Neural cell (in vitro differentiated cells): ENCODE results near the gene RAPGEF3.

Experiments
- EP300 ChIP-seq: fragments of 450-650 bp; conservative IDR thresholded peaks from 2 replicates; pipeline ENCODE4 v1.6.1; 2014; ENCODE audit warnings: antibody characterized with exemption, mild to moderate bottlenecking, moderate library complexity; ENCODE audit not compliant: poor library complexity, severe bottlenecking
- EZH2 ChIP-seq: fragments of 200-600, 300-800 bp; shearing (Covaris generic), sonication (generic); IDR thresholded peaks from 2 replicates; pipeline ENCODE4 v1.6.1; 2014; ENCODE audit warnings: antibody characterized with exemption, low read length, borderline replicate concordance, mild to moderate bottlenecking; ENCODE audit not compliant: insufficient read depth, poor library complexity, severe bottlenecking
- POLR2AphosphoS5 ChIP-seq: IDR thresholded peaks from 2 replicates; pipeline ENCODE4 v1.6.1; 2012
- RAD21 ChIP-seq: fragments of 450-650 bp; conservative IDR thresholded peaks from 2 replicates; pipeline ENCODE4 v1.6.1; 2014; ENCODE audit warnings: antibody characterized with exemption, mild to moderate bottlenecking, moderate library complexity
- TAF1 ChIP-seq: IDR thresholded peaks from 2 replicates; pipeline ENCODE4 v1.6.1; 2012; ENCODE audit warnings: low read depth
- TF ChIP-seq, protein P1 (sequence below): fragments of 450-650 bp; IDR thresholded peaks from 2 replicates; pipeline ENCODE4 v1.5.1; 2014; ENCODE audit warnings: antibody characterized with exemption, mild to moderate bottlenecking, moderate library complexity; ENCODE audit not compliant: poor library complexity, severe bottlenecking
- TF ChIP-seq, protein P2 (sequence below): IDR thresholded peaks from 2 replicates; pipeline ENCODE4 v1.6.1; 2012; ENCODE audit warnings: borderline replicate concordance

- no peak for TF ChIP-seq RAD21
- no peak for TF ChIP-seq TAF1
- TF ChIP-seq, protein P1, sequence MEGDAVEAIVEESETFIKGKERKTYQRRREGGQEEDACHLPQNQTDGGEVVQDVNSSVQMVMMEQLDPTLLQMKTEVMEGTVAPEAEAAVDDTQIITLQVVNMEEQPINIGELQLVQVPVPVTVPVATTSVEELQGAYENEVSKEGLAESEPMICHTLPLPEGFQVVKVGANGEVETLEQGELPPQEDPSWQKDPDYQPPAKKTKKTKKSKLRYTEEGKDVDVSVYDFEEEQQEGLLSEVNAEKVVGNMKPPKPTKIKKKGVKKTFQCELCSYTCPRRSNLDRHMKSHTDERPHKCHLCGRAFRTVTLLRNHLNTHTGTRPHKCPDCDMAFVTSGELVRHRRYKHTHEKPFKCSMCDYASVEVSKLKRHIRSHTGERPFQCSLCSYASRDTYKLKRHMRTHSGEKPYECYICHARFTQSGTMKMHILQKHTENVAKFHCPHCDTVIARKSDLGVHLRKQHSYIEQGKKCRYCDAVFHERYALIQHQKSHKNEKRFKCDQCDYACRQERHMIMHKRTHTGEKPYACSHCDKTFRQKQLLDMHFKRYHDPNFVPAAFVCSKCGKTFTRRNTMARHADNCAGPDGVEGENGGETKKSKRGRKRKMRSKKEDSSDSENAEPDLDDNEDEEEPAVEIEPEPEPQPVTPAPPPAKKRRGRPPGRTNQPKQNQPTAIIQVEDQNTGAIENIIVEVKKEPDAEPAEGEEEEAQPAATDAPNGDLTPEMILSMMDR: no peak
- TF ChIP-seq EZH2: no peak
- no peak for TF ChIP-seq EP300
- TF ChIP-seq POLR2AphosphoS5: no peak
- TF ChIP-seq, protein P2, sequence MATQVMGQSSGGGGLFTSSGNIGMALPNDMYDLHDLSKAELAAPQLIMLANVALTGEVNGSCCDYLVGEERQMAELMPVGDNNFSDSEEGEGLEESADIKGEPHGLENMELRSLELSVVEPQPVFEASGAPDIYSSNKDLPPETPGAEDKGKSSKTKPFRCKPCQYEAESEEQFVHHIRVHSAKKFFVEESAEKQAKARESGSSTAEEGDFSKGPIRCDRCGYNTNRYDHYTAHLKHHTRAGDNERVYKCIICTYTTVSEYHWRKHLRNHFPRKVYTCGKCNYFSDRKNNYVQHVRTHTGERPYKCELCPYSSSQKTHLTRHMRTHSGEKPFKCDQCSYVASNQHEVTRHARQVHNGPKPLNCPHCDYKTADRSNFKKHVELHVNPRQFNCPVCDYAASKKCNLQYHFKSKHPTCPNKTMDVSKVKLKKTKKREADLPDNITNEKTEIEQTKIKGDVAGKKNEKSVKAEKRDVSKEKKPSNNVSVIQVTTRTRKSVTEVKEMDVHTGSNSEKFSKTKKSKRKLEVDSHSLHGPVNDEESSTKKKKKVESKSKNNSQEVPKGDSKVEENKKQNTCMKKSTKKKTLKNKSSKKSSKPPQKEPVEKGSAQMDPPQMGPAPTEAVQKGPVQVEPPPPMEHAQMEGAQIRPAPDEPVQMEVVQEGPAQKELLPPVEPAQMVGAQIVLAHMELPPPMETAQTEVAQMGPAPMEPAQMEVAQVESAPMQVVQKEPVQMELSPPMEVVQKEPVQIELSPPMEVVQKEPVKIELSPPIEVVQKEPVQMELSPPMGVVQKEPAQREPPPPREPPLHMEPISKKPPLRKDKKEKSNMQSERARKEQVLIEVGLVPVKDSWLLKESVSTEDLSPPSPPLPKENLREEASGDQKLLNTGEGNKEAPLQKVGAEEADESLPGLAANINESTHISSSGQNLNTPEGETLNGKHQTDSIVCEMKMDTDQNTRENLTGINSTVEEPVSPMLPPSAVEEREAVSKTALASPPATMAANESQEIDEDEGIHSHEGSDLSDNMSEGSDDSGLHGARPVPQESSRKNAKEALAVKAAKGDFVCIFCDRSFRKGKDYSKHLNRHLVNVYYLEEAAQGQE: no peak
These were observed 45.5 kb upstream of the RAPGEF3 start for GRCh38 chr12:47804171-47804570.
